GM19372 (cell line): Measurements from ENCODE around the gene ITGBL1.
"Not testable (repeated sequence)": the region's sequence is repeated elsewhere in the genome, so short reads cannot be mapped to it uniquely, and the experiment has no call there.

Experiments used
- ATAC-seq: cut with Tn5 transposase; IDR thresholded peaks from one replicate; pipeline ENCODE4 v1.9.1; 2021; ENCODE audit warnings: mild to moderate bottlenecking, low read depth, moderate library complexity; ENCODE audit not compliant: unreplicated experiment

The ITGBL1 gene

DNA sequence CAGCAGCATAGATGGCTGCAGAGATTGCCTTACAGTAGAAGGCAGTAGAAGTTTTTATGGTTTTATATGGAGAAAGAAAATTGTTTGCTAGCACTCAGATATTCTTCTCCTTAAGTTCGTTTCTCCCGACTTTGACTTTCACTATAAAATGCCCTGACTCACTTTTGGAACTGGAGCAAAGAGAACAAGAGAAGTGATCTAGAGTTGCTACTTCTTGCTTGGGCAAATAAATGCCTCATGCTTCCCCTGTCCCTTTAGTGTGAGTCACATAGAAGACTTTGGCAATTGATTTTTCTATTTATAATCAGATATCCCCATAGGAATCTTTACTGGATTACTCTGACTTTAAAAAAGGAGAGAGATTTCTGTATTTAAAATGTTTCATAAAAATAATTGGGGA is 46.9 kb downstream of the ITGBL1 start:
- ATAC-seq = no peak

DNA sequence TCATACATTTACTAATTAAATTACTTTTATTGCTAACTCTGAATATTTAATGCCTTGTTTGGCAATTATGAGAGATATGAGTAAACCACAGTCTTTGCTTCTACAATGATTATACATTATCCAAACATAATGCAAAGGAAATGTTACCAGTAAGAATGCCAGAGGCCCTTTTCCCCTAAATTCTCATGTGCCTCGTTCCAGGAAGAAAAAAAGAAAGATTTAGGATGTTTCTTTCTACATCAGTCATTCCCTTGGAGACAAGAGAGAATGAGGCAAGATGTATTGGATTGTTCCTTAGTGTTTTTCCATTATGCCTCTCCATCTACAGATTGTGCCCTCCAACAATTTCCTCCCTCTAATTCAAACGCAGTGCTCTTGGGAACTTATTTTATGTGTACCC is 50.1 kb downstream of the ITGBL1 start:
- ATAC-seq = no peak

DNA sequence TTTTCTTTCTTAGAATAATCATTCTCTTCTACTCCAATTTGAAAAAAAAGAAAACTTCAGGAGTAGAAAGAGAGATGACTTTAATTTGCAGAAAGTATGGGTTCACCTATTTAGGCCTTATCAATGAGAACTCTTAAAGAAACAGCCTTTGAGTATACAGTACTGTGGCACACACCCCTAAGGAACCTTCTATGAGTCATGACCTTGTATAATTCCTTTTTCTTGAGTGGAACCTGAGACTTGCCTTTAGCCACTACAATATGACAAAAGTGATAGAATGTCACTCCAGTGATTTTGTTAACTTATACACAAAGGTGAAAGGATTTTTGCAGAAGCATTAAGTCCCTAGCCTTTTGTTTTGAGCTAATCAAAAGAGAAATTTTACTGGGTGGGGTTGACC is 58.7 kb downstream of the ITGBL1 start:
- ATAC-seq = no peak

DNA sequence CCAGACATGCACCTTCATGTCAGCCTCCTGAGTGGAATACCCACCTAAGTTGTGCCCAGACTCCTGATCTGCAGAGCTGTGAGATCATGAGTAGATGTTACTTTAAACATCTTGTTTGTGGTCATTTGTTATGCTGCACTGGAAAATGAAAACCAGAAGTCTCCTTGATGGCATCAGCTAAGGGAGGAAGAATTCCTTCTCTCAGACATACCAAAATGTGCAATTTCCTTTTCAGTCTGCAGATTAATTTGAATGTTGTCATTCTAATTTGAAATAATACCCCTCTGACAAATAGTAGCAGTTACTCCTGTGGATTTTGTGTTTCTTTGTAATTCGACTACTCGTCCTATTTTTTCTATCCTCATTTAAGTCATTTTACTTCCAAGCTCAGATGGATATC is 59.3 kb downstream of the ITGBL1 start:
- ATAC-seq = no peak

DNA sequence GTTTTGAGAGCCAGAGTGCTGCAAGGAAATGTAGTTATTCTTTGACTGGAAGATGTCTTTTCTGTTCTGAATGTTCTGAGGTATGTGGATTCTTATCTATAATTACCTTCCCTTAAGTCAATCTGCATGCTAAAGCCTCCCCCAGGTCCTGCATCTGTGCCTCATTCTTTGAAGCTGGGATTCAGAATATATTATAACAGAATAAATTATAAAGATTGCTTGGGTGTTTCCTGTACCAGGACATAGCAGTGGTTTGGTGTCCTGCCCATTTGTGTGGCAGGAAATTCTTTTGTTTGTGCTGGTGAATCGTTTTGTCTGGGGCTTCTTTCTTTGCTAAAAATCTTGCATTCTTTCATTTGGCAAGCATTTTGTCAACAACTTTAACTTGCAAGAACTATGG is 60.2 kb downstream of the ITGBL1 start:
- no peak for ATAC-seq

DNA sequence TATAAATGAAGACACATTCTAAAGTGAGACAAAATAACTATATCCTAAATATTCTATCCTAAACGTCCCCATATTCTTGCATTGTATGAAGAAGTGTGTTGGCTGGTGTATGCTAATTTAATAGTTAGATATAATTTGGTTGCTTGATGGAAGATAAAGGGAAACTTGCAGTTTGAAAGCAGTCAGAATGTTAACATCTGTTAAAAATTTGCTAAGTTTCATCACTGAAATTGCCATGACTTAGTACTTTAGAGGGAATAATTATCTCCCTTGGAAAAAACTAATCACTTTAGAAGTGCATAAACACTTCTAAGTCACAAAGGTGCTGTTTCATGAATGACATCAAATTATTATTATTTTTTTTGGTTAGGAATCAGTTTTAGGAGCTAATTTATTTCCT is 61.6 kb downstream of the ITGBL1 start:
- no peak for ATAC-seq

DNA sequence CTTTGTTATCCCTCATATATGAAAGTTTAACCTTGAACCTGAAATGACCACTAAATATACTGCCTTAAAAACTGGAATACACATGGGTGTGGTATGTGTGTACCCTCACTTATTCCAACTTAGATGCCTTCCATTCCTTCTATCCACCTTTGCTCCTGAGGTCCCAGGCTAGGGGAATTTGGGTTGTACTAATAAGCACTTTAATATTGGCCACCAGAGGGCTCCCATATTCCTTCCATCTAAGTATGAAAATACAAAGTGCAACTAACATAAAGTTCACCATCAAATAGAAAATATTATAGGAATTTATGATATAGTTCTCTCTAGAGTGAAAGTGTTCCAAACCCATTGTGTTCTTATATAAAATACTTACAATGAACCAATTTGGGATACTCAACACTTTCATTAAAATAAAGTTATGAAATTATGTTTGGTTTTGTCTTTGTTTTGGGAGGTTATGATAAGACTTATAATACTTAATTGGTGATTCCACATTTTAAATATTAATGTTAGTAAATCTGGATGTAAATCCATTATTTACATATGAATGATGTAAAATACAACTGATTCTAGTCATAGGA is 62.3 kb downstream of the ITGBL1 start:
- ATAC-seq = no peak

DNA sequence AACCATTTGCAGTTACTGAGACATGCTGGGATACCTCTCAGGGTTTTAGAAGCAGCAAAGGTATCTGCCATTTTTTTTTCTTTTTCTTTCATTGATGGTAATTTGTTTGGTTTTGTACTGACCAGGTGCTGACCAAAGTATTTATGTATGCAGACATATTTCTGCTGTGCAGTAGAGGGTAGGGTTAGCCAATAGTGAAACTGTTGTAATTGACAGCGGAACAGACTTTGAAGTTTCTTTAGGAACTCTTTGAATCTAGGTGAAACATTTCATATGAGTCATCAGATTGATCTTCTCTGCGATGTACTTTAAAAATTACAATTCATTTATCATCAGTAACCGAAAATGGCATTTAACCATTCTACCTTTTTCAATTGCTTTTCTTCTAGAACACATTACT is 63.0 kb downstream of the ITGBL1 start:
- ATAC-seq = no peak

DNA sequence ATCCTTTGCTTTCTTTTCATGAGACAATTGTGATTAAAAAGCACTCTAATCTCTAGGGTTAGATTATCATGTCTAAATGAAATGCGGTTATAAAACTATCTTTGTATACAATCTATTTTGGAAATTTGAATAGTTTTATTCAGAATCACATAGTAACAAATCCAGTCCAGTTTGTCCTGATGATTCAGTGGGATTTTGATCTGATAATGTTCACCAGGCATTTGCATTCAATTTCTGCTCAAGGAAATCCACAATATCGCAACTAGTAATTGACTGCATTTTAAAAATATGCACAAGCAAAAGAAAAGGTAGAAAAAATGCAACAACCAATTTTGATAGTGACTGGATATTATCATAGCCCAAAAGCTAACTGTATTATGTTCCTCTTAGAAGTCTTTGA is 63.8 kb downstream of the ITGBL1 start:
- ATAC-seq = no peak

DNA sequence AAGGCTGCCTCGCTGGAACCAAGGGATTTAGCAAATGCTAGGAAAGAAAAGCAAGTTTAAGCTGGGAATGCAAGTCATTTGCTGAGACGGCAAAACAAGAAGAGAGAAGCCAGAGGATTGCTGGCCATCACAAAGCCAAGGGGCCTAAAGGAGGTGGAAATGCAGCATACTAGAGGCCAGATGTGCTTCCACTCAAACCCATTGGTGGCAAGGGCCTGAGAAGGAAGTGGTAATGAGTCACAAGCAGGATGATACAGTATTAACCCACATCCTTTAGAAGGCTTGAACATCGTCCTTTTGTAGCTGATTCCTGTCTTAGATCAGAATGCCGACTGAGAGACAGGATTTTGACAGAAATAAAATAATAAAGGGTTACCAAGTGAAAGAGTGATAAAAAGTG is 68.2 kb downstream of the ITGBL1 start:
- ATAC-seq = no peak

DNA sequence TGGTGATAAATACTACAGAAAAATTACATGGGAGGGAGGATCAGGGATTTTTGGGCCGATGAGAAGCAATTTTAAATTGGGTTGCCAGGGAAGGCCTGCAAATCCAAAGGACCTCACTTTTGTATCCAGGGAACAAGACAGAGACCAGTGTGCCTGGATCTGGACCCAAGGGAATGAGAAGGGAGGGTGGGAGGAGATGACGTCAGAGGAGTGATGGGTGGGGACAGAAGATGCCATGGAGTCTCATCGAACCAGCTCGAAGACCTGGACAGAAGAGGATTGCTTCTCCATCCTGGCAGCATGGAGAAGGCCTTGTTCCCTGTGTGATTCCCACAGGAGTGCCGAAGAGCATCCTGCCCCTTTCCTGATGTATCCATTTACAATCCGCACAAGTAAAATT is 68.9 kb downstream of the ITGBL1 start:
- no peak for ATAC-seq

DNA sequence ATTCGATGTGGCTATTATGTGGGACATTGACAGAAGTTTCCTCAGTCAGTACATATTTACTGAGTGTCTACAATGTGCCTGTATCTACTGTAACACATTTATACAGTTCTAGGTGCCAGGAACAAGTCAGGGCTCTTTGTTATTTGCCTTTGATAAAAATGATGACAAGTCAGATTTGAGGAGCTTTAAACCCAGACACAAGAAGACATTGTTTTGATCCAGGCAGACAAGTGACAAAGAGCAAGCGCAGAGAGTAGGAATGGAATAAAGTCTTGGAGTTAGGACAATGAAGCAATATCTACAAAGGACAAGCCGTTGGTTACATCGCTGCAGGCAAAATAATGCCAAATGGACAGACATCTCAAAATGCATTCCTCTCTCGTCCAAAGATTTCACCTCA is 70.1 kb downstream of the ITGBL1 start:
- no peak for ATAC-seq

DNA sequence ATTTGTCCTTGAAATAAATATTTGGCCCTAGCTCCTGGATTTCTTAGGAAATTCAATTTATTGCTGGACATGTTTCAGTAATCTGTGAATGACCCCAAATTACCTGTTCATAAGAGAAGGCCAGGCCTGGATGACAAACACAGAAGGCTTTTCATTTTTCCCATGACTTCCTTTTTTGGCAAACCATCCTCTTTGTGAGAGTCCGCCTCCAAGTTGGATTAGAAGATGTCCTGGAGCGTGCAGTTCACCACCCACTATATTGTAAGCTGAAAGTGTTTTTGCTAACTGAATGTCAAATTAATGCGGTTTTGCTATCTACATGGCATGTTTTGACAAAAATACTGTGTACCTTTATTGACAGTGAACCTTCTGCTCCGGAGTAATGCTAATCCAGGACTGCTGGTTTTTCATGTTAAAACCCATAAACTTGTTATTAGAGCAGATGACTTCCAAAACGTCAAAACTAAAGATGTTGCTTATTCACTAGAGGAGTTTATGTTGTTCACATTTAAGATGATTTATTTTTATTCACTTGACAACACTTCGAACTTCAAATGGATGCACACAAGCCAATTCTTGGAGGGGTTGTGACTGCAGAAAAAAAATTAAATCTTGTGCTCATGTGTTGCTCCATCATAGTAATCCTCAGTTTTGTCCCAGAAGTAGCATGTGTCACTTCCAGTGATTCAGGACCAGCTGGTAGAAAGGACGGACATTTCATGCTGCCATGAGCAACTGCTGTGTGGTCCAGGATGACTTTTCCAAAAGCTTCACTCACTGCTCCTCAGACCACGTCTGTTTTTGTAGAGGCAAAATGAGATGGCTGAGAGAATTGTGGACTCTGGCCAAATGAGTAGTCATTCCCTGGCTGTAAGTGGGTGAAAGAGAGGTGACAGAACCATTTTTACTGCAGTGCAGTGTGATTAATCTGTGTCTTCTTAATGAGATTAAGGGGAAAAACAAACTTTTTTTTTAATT is 71.0 kb downstream of the ITGBL1 start:
- ATAC-seq = no peak

DNA sequence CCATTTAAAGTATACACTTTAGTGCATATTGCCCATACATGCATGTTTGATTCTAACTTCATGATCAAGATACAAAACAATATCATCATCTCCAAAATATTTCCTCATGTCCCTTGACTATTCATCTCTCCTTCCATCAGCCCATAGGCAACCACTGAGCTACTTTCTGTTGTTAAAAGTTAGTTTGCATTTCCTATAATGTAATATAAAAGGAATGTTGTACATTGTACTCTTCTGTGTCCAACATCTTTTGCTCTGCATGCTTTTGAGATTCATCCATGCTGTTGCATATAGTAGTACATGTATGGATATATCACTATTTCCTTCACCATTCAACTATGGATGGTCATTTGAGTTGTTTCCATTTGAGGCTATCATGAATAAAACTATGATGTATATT is 74.7 kb downstream of the ITGBL1 start:
- no peak for ATAC-seq

DNA sequence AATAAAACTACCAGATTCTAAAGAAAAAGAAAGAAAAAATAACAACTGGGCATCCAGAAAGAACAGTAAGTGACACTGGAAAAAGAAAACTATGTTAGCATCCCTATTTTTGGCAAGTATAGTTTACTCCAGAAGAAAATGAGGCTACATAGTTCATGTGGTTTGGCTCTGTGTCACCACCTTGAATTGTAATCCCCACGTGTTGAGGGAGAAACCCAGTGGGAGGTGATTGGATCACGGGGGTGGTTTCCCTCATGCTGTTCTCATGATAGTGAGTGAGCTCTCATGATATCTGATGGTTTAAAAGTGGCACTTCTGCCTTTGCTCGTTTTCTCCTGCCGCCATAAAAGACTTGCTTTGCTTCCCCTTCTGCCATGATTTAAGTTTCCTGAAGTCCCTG is 76.9 kb downstream of the ITGBL1 start:
- ATAC-seq = no peak

DNA sequence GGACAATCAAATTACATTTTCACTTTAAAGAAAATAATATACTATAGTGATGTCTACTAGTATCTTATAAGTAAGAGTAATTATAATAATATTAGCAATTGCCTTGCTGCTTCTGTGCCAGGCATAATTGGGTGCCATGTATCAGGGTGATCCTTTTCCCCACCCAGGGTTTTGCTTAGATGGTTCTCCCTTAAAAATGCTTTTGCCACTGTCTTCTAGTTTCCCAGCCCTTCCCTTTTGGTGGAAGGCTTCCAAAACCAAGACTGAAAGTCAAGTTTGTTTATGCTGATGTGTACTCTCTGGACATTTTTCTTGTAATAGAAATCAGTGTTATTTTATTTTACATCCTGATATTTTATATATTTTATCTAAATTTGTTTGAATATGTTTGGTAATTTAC is 77.8 kb downstream of the ITGBL1 start:
- ATAC-seq = no peak

DNA sequence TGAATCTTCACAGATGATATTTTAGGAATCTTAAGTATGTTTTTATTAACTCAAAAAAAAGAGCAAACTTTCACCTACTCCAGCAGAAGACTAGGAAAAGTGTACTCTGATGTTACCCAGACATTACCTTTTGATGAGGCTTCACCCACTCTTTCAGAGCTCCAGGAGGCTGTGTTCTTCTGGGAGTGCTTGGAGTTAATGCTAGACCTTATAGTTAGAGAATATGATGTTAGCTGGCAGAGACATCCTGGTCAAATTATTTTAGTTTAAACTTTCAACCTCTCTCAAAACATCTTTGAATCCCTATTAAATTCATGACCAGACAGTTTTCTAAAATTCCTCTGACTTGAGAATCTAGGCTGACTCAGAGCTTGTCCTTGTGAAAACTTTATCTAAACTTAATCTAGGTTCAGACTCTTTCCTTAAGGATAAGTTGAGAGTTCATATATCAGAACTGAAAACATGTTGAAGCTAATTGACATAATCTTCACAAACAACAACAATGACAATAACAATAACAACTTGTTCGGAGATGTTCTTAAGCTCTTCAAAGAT is 82.8 kb downstream of the ITGBL1 start:
- ATAC-seq = no peak

DNA sequence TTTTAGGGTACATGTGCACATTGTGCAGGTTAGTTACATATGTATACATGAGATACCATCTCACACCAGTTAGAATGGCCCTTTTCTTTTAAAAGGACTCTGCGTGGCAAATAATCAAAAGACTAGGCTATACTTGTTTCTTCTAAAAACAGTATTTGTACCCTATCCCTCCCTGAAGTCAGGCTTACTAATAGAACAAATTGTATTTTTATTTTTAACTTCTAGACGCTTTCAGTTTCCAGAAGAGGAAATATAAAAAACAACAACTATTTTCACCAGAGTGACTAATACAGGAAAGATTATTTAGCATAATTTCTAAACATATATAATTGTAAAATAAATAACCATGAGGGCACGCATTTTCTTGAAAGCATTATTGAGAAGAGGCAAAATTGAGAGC is 83.6 kb downstream of the ITGBL1 start:
- no peak for ATAC-seq

DNA sequence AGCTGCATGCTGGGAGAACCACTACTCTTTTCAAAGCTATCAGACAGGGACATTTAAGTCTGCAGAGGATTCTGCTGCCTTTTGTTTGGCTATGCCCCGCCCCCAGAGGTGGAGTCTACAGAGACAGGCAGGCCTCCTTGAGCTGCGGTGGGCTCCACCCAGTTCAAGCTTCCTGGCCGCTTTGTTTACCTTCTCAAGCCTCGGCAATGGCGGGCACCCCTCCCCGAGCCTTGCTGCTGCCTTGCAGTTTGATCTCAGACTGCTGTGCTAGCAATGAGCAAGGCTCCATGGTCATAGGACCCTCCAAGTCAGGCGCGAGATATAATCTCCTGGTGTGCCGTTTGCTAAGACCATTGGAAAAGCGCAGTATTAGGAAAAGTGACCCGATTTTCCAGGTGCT is 92.1 kb downstream of the ITGBL1 start:
- not testable (repeated sequence) for ATAC-seq

DNA sequence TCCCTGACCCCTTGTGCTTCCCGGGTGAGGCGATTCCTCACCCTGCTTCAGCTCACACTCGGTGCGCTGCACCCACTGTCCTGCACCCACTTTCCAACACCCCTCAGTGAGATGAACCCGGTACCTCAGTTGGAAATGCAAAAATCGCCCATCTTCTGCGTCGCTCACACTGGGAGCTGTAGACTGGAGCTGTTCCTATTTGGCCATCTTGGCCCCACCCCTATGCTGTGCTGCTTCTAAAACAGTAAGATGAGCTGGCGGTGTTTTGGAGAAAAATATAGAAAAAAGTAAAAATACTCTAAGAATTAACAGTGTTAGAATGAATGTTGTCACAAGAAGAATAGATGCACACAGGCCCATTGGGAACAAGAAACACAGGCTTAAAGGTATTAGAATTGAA is 92.5 kb downstream of the ITGBL1 start:
- no peak for ATAC-seq

DNA sequence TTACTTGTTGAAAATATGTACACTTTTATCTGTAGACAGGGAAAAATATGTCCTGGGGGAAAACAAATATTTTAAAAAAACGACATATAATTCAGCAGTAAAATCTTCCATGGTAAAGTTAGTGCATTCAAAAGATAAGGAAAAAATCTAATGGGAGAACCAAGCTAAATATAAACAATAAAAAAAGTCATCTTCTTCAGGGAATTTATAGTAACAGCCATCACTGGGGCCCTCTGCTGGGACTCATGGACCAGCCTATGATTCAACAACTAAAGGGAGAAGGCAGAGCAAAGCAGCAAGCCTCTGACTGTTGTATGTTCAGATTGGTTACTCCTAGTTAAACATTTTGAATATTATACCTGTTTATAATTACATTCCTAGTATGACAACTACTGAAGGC is 93.0 kb downstream of the ITGBL1 start:
- ATAC-seq = no peak

DNA sequence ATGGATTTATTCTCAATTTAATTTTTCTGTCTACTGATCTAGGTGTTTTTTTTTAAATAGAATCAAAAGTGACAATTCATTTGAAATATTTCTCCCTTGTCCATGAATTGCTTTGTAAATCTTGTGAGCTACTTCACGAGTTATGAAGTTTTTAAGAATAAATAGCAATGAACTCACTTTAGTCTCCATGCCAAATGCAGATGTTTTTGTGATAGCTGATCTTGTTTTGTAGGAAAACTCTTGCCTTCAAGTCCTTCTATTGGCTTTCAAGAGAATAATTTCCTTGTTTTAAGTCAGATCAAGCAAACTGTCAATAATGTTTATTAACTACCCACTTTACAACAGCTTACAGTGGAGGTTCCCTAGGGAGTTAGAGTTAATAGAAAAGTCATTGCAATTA is 99.8 kb downstream of the ITGBL1 start:
- ATAC-seq = no peak
